Dermis lymphatic vessel endothelial cell (primary cell): ENCODE measurements around the gene ZSCAN22. TPM values are rescaled to one million over a fixed set of nuclear protein-coding genes. Genes with fewer than 3 reads are reported as not detected.

ENCODE experiments used
- total RNA-seq: library from RNA; depleted of rRNA; stranded (reverse); fragments of >200 nt; gene quantifications from 2 replicates; pipeline ENCODE4 v1.2.1, GENCODE V29; 2014

The ZSCAN22 gene
- total RNA-seq = 1.7 and 2.4 TPM in 2 replicates

DNA sequence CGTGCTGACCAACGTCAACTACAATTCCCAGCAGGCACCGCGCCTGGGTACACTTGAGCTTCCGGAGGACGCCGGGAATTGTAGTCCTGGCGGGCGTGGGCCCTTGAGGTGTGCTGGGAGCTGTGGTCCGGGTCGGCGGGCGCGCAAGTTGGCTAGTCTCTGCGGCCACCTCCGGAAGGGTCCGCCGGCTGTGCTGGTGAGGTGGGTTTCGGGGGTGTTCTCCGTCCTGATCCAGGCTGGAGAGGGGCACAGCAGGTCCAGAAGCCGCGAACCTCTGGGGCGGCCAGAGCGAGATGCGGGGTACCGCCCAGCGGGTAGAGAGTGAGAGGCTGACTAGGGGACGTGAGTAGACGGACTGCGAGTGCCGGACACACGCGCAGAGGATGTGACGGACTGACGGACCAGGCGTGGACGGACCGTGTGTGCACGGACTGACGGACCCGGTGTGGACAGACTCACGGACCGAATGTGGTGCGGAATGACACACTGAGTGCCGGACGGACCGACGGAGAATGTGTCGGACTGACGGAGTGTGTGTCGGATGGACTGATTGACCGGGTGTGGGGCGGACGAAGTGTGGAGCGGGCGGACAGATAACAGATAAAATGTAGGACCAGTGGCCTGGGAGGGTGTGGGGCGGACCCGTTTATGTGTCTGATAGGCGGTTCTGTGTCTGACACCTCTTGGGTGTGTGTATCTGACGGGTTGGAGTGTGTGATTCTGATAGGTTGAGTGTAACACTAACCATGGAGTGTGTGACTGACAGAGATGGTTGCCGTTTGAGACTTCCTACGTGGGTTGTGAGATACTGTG is at the start of gene ZSCAN22:
TSS of gene ZSCAN22 (plus strand) at position 81 of the 813 bp plus-strand sequence. CDS start 7,809 bp downstream, outside the sequence.

DNA sequence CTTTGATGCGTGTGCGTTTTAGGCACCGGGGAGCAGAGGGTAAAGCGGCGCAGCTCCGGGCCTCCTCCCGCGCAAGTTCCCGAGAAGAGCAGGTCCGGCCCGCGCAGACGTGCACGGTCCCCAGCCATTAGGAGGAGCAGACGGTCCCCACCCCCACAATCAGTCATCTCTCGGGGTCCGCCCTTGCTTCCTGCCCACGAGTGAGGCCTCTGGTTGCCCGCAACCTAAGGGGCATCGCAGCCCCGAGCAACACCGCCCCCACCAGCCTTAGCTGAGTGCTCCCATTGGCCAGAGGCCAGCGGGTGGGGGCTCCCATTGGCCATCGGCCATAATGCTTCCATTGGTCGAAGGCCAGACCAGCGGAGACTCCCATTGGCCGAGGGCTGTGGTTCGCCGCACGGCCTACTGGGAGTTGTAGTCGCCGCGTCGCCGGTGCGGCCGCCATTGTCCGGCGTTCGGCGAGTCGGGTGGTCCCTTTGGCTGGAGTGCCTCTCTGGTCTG is 48.2 kb upstream of the ZSCAN22 start, which contains the start of gene ZNF8:
TSS of gene ZNF8 (plus strand) at position 415 of the 501 bp plus-strand sequence. CDS start 127 bp downstream, outside the sequence.

DNA sequence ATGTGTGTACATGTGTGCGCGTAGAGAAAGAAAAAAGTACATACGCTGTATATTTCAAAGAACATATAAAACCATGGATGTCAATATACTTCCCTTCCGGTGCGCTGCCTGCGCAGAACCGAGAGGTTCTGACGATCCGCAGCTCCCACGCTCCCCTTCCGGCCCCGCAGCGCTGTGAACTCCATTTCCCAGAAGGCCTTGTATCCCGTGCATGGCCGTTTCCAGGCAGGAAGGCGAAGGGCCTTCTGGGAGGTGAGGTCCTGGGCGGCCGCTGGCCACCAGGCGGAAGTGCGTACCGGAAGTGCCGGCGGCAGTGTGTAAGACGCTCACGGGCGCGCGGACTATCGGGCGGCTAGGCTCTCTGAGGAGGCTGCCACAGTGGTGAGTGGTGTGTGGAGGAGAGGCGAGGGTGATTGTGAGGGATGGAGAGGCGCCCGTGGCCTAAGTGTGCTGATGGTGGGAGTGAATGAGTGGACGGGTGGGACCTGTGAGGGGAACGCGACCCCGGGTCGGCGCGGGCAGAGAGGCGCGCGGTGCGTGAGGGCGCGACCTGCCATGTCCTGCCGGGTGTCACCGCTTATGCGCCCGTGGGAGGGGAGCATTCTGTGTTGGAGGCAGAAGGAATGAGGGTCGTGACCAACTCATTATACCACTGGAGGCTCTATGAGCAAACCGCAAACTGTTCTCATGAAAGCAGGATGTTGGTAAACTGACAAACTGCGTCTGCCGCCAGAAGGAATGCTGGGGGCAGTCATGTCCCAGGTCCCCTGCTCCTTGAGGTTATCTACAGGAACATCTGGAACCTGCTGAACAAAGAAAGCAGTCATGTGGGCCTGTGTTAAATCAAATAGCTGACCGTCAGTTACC is 21.5 kb upstream of the ZSCAN22 start, which contains the start of gene ERVK3-1:
TSS of gene ERVK3-1 (plus strand) at position 313 of the 867 bp plus-strand sequence. CDS start 6,792 bp downstream, outside the sequence.

DNA sequence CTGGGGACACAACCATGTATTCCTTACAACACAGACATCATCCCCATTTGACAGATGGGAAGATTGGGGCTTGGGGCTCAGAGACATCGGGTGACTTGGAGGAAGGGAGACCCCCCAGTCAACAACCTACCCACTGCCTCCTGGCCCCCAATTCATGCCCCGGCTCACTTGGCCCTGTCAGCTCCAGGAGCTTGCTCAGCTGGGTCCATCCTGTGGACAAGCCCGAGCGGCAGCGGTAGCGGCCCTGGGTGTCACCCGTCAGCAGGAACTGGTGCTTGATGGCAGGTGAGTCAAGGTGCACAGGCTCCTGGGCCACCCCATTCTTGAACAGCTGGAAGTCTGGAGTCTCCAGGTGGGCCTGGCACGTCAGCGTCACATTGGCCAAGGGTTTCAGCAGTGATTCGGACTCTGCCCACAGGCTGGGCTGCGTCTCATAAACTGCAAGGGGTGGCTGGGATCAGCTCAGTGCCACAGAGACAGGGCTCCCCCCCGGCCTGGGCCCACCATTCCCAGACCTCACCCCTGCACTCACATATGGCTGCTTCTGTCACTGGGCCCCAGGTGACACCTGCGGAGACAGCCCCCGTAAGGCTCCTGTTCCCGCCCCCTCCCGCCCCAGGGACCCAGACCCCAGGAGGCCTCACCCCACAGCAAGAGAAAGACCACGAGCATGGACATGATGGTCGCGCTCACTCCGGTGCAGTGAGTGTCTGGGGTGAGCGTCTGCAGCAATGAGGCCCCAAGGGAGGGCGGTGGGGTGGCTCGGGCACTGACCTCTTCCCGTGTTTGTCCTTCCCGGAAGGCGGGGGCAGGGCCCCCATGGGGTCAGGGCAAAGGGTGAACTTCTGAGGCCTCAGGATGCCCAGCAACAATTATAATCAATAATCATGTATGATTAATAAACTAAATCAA is 26.2 kb downstream of the ZSCAN22 start, which contains the start of gene A1BG:
TSS of gene A1BG (minus strand) at position 733 of the 912 bp plus-strand sequence. CDS start at position 678, 55 bp downstream.

DNA sequence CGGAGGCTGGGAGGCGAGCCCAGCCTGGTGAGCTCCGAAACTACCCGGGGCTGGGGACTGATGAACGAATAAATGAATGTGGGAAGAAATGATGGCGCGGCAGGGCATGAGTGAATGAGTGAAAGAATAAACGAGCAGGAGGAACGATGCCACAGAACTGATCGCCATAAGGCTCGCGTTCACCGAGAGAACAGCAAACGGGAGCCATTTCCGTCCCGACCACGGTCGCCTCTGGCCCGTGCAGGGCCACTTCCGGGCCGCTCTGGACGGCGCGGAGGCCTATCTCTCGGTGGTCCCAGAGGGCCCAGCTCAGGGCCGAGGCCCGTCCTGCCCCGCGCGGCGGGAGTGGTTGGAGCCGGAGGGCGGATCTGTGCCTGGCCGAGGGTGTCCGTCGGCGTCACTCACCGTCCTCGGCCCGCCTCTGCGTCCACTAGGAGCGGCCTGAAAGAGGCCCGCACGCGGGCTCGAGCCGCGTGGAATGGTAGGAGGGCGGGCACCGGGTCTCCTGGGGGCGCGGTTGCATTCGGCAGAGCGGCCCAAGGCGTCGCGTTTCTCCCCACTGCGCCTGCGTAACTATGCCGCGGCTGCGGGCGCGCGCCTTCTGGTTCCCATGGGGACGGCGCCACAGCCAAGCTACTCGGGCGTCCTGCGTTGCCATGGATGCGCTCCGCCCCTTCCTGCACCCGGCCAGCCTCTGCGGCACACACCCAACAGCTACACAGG is 35.6 kb downstream of the ZSCAN22 start, which contains the start of gene ZNF497:
TSS of gene ZNF497 (minus strand) at position 480 of the 723 bp plus-strand sequence. CDS start 5,116 bp downstream, outside the sequence.

DNA sequence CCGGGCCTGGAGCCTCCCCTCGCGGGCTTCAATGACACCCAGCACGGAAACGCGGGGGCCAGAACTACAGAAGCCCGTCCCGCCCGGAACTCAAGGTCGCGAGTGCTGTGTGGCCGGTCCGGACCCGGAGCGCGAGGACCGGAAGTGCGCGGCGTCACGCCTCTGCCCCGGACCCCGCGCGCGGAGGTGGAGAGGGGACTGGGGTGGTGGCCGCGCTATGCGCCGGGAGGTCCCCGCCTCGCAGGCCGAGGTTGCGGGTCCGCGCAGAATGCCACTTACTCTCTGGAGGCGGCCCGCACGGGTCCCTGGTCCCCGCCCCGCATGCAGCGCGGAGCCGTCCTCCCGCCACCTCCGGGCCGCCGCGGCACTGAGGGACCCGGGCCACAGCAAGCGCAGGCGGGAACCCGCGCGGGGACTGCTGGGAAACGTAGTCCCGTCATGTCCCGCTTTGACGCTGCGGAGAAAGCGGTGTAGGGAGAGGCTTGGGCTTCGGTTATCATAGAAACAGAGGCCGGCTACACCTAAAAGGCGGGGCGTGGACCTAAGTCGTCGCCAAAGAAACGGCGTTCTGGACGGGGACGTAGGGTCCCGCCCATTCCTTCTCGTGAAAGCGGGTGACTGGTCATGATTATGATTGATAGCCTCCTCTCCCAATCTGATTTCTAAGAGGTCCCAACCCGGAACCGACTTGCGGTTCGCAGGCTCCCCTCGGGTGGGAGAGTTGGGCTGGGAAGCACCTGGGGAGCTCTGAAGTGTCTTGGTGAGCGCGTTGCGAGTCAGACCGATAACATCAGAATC is 54.1 kb downstream of the ZSCAN22 start, which contains the start of gene ZNF837:
TSS of gene ZNF837 (minus strand) at position 369 of the 798 bp plus-strand sequence. CDS start 11,698 bp downstream, outside the sequence.

DNA sequence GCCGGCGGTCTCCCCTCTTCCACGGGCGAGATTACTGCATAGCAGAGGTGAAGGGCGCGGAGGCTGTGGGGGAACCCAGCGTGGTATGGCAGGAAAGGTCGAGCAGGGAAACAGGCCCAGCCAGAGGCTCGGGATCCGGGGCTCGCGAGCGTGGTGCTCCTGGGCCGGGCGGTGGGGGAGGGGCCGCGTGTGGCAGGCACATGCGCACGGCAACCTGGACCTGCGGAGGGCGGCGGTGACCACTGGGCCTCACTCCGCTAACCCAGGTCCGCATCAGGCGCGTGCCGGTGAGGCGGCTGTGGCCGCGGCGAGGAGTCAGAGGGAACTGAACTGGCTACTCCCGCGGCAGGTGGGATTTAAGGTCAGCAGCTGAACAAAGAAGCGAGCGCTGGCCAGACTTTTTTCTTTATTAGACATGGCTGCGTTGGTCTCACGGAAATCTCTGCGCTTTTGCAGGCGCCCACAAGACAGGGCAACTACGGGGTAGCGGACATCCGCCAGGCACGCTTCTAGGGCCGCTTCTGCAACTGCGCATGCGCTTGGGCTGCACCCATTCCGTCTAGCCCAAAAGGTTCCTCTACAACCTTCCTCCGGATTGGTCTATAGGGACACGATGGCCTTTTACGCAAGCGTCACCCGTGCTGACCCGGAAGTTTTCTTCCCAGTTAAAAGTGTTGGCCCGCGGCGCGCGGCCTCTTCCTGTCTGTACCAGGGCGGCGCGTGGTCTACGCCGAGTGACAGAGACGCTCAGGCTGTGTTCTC is 60.0 kb downstream of the ZSCAN22 start, which contains the start of gene RPS5:
TSS of gene RPS5 (plus strand) at position 694 of the 762 bp plus-strand sequence. CDS start 869 bp downstream, outside the sequence.

Other genes starting within 250 kb of the ZSCAN22 start
- gene ZSCAN18, start 228.8 kb upstream of the ZSCAN22 start, total RNA-seq = 7.5 TPM in 2 replicates
- 8.7 and 10.5 TPM in 2 replicates for gene ZNF329, start 176.2 kb upstream of the ZSCAN22 start, total RNA-seq
- 13.4 and 14.4 TPM in 2 replicates for gene ZNF274, start 143.9 kb upstream of the ZSCAN22 start, total RNA-seq
- gene ZNF544, start 98.1 kb upstream of the ZSCAN22 start, total RNA-seq = 47.7 and 55.9 TPM in 2 replicates
- 3.7 and 5.2 TPM in 2 replicates for gene ZNF8, start 48.0 kb upstream of the ZSCAN22 start, total RNA-seq
- gene ERVK3-1, start 21.6 kb upstream of the ZSCAN22 start, total RNA-seq = 20.9 and 25.0 TPM in 2 replicates
- 2.7 and 7.3 TPM in 2 replicates for gene A1BG, start 26.5 kb downstream of the ZSCAN22 start, total RNA-seq
- gene ZNF497, start 35.8 kb downstream of the ZSCAN22 start, total RNA-seq = 0.76 and 1.0 TPM in 2 replicates
- gene ZNF837, start 54.0 kb downstream of the ZSCAN22 start, total RNA-seq = 1.8 and 2.2 TPM in 2 replicates
- 2,212 and 2,748 TPM in 2 replicates for gene RPS5, start 60.3 kb downstream of the ZSCAN22 start, total RNA-seq
- 0.09 TPM in 1 of 2 replicates, not detected in the other for gene RNF225, start 68.7 kb downstream of the ZSCAN22 start, total RNA-seq
- 9.5 TPM in 2 replicates for gene ZNF584, start 81.7 kb downstream of the ZSCAN22 start, total RNA-seq
- gene ZNF132, start 113.2 kb downstream of the ZSCAN22 start, total RNA-seq = 4.9 and 6.1 TPM in 2 replicates
- gene ZNF324B, start 124.6 kb downstream of the ZSCAN22 start, total RNA-seq = 7.5 and 7.6 TPM in 2 replicates
- gene ZNF324, start 140.1 kb downstream of the ZSCAN22 start, total RNA-seq = 10.6 and 11.6 TPM in 2 replicates
- gene ZNF446, start 149.4 kb downstream of the ZSCAN22 start, total RNA-seq = 3.8 and 4.6 TPM in 2 replicates
- gene SLC27A5, start 185.0 kb downstream of the ZSCAN22 start, total RNA-seq = 6.1 and 8.6 TPM in 2 replicates
- 3.7 and 4.4 TPM in 2 replicates for gene ZBTB45, start 192.8 kb downstream of the ZSCAN22 start, total RNA-seq
- gene TRIM28, start 217.1 kb downstream of the ZSCAN22 start, total RNA-seq = 273 and 307 TPM in 2 replicates
- 97.9 and 113 TPM in 2 replicates for gene CHMP2A, start 228.1 kb downstream of the ZSCAN22 start, total RNA-seq
- gene UBE2M, start 231.6 kb downstream of the ZSCAN22 start, total RNA-seq = 61.8 and 84.3 TPM in 2 replicates
- 7.9 TPM in 2 replicates for gene MZF1, start 246.3 kb downstream of the ZSCAN22 start, total RNA-seq